H1 (cell line): ENCODE measurements around the gene ADM5. TPM values are rescaled to one million over a fixed set of nuclear protein-coding genes. Genes with fewer than 3 reads are reported as not detected.
A peak's percentile ranks its signal among the peaks of the same experiment; 100 is the strongest.

Experiments
- CTCF ChIA-PET: fragments of 300-600 bp; sonication (Branson Sonifier 250); formaldehyde crosslinking; loops from one replicate; lab custom pipeline; 2021; ENCODE audit not compliant: partially characterized antibody; lab: Charles Lee
- POLR2A ChIA-PET: fragments of 300-600 bp; sonication (Branson Sonifier 250); formaldehyde crosslinking; loops from one replicate; lab custom pipeline; 2021; ENCODE audit warnings: inconsistent platforms; ENCODE audit not compliant: partially characterized antibody; lab: Charles Lee
- DNase-seq, 2 experiments: peaks; one replicate each; pipeline versions ENCODE4 v3.0.0 to v3.0.0-alpha.2; 2010 to 2022; ENCODE audit warnings: low spot score in 2 of 2, low read depth in 1 of 2, mixed read lengths in 1 of 2
- FAIRE-seq: peaks from 2 replicates; lab custom pipeline; 2011; peaks lifted over from hg19 to GRCh38; lab: Jason Lieb, UNC
- H2AFZ ChIP-seq: 2 replicates; pipeline ENCODE4 v1.8.1; 2012; ENCODE audit warnings: low read length, inconsistent platforms
- H2AK5ac ChIP-seq: 2 replicates; pipeline ENCODE4 v1.6.1; 2013; ENCODE audit warnings: low read depth, low read length
- H2BK120ac ChIP-seq: replicated peaks from 2 replicates; pipeline ENCODE3; 2013; ENCODE audit warnings: low read depth, low read length, inconsistent platforms
- H2BK12ac ChIP-seq: 2 replicates; pipeline ENCODE4 v1.6.1; 2013; ENCODE audit warnings: low read depth, low read length
- H2BK15ac ChIP-seq: 2 replicates; pipeline ENCODE4 v1.6.1; 2013; ENCODE audit warnings: low read length
- H2BK20ac ChIP-seq: 2 replicates; pipeline ENCODE4 v1.6.1; 2013; ENCODE audit warnings: low read length
- H2BK5ac ChIP-seq: 2 replicates; pipeline ENCODE4 v1.6.1; 2013; ENCODE audit warnings: low read depth, low read length
- H3K14ac ChIP-seq: 2 replicates; pipeline ENCODE4 v1.6.1; 2013; ENCODE audit warnings: inconsistent platforms; ENCODE audit not compliant: insufficient read length
- H3K18ac ChIP-seq: 2 replicates; pipeline ENCODE4 v1.6.1; 2013; ENCODE audit warnings: low read length; ENCODE audit errors: extremely low read depth
- H3K23ac ChIP-seq: 2 replicates; pipeline ENCODE4 v1.6.1; 2013; ENCODE audit warnings: inconsistent platforms; ENCODE audit not compliant: insufficient read length
- H3K23me2 ChIP-seq: 2 replicates; pipeline ENCODE4 v1.6.1; 2013; ENCODE audit warnings: low read depth, low read length
- H3K27ac ChIP-seq: 2 replicates; pipeline ENCODE4 v1.6.1; 2011; ENCODE audit warnings: low read depth, low read length, inconsistent platforms
- H3K27me3 ChIP-seq, 4 experiments: replicated peaks in 1 of 4; 1 replicate in 1 of 4; 2 replicates in 3 of 4; pipeline versions ENCODE4 v1.6.1 to v1.8.1; 2011 to 2013; ENCODE audit warnings: low read length in 3 of 4, mild to moderate bottlenecking in 3 of 4, inconsistent platforms in 2 of 4, mixed read lengths in 2 of 4, moderate library complexity in 1 of 4; ENCODE audit not compliant: control insufficient read depth in 3 of 4, insufficient read depth in 3 of 4; ENCODE audit errors: extremely low read depth in 1 of 4
- H3K36me3 ChIP-seq, 4 experiments: 2 replicates each; pipeline versions ENCODE4 v1.6.1 to v1.8.1; 2011 to 2013; ENCODE audit warnings: mild to moderate bottlenecking in 4 of 4, low read length in 3 of 4, moderate library complexity in 2 of 4, control low read depth in 1 of 4, inconsistent platforms in 1 of 4; ENCODE audit not compliant: insufficient read depth in 4 of 4, control insufficient read depth in 2 of 4
- H3K4ac ChIP-seq: replicated peaks from 2 replicates; pipeline ENCODE3; 2013; ENCODE audit warnings: low read length, low read depth, mixed read lengths, inconsistent platforms; ENCODE audit not compliant: insufficient read length
- H3K4me1 ChIP-seq, 4 experiments: replicated peaks in 1 of 4; 1 replicate in 1 of 4; 2 replicates in 3 of 4; pipeline versions ENCODE4 v1.6.1 to v1.8.1; 2011 to 2013; ENCODE audit warnings: low read length in 3 of 4, inconsistent platforms in 2 of 4, mixed read lengths in 1 of 4; ENCODE audit not compliant: insufficient read depth in 4 of 4, control insufficient read depth in 3 of 4
- H3K4me2 ChIP-seq, 2 experiments: 2 replicates each; pipeline versions ENCODE4 v1.6.1 to v1.8.1; 2011 to 2013; ENCODE audit warnings: low read depth in 2 of 2, low read length in 2 of 2, control low read depth in 1 of 2, inconsistent platforms in 1 of 2, mild to moderate bottlenecking in 1 of 2; ENCODE audit not compliant: insufficient read depth in 1 of 2
- H3K4me3 ChIP-seq, 4 experiments: fragments of 200-600, 300-600 bp in 1 of 4; sonication (generic), shearing (Covaris generic), sonication (Bioruptor Twin) in 1 of 4; 2 replicates each; pipeline versions ENCODE4 v1.5.1 to v1.8.1; 2011 to 2016; ENCODE audit warnings: low read length in 4 of 4, low read depth in 3 of 4, control low read depth in 2 of 4, inconsistent platforms in 2 of 4, mild to moderate bottlenecking in 2 of 4, mixed read lengths in 1 of 4, moderate library complexity in 1 of 4; ENCODE audit not compliant: insufficient read depth in 2 of 4; ENCODE audit errors: extremely low read depth in 1 of 4
- H3K56ac ChIP-seq: replicated peaks from 2 replicates; pipeline ENCODE3; 2013; ENCODE audit warnings: low read depth, mild to moderate bottlenecking, mixed read lengths, low read length, inconsistent platforms; ENCODE audit not compliant: insufficient read length
- H3K79me1 ChIP-seq: 2 replicates; pipeline ENCODE4 v1.6.1; 2013; ENCODE audit warnings: low read depth, low read length, control low read depth
- H3K79me2 ChIP-seq, 2 experiments: 2 replicates each; pipeline versions ENCODE4 v1.6.1 to v1.8.1; 2012 to 2013; ENCODE audit warnings: low read length in 2 of 2, mild to moderate bottlenecking in 2 of 2, inconsistent platforms in 1 of 2; ENCODE audit not compliant: insufficient read depth in 2 of 2, control insufficient read depth in 1 of 2
- H3K9ac ChIP-seq, 4 experiments: replicated peaks in 1 of 4; 1 replicate in 1 of 4; 2 replicates in 3 of 4; pipeline versions ENCODE4 v1.6.1 to v1.8.1; 2011 to 2013; ENCODE audit warnings: low read depth in 3 of 4, low read length in 3 of 4, control low read depth in 2 of 4, mild to moderate bottlenecking in 2 of 4, moderate library complexity in 2 of 4, inconsistent platforms in 1 of 4; ENCODE audit errors: extremely low read depth in 1 of 4
- H3K9me3 ChIP-seq, 2 experiments: 2 replicates each; pipeline versions ENCODE4 v1.6.1 to v1.8.1; 2012 to 2013; ENCODE audit warnings: mild to moderate bottlenecking in 2 of 2, moderate library complexity in 2 of 2, control low read depth in 1 of 2, inconsistent platforms in 1 of 2, low read depth in 1 of 2, low read length in 1 of 2, mixed read lengths in 1 of 2; ENCODE audit not compliant: insufficient read depth in 2 of 2
- H4K20me1 ChIP-seq, 2 experiments: replicated peaks in 1 of 2; 2 replicates each; pipeline versions ENCODE3 to v1.8.1; 2011 to 2013; ENCODE audit warnings: inconsistent platforms in 2 of 2, low read length in 2 of 2, mild to moderate bottlenecking in 1 of 2; ENCODE audit not compliant: insufficient read depth in 2 of 2, control insufficient read depth in 1 of 2
- H4K5ac ChIP-seq: 2 replicates; pipeline ENCODE4 v1.6.1; 2013; ENCODE audit warnings: low read length, low read depth, mixed read lengths, inconsistent platforms; ENCODE audit not compliant: insufficient read length
- H4K8ac ChIP-seq: 2 replicates; pipeline ENCODE4 v1.8.0; 2013; ENCODE audit warnings: mild to moderate bottlenecking, moderate library complexity, low read length, inconsistent platforms; ENCODE audit not compliant: insufficient read depth; ENCODE audit errors: extremely low read depth
- H4K91ac ChIP-seq: replicated peaks from 2 replicates; pipeline ENCODE3; 2013; ENCODE audit warnings: low read length, mixed read lengths, inconsistent platforms; ENCODE audit not compliant: insufficient read length
- WGBS, 2 experiments: shearing (Covaris generic) in 1 of 2; methylation state at CpG; one replicate each; pipeline versions ENCODE4 v1.1.6 to v1.1.7; 2013 to 2015; ENCODE audit warnings: low lambda C conversion rate in 2 of 2, mixed read lengths in 2 of 2, inconsistent platforms in 1 of 2, low coverage in 1 of 2, missing lambda C conversion rate in 1 of 2; ENCODE audit not compliant: insufficient replicate concordance in 2 of 2, insufficient coverage in 1 of 2, insufficient read length in 1 of 2; ENCODE audit errors: extremely low coverage in 1 of 2, missing lambda C conversion rate in 1 of 2; 5-methylcytosine and 5-hydroxymethylcytosine counted together
- polyA plus RNA-seq, 7 experiments: library from polyadenylated mRNA; depleted of rRNA in 3 of 7; stranded (reverse) in 5 of 7; unstranded in 2 of 7; fragments of >200 nt in 5 of 7; fragments of 200-250 nt in 2 of 7; gene quantifications; 1 replicate in 5 of 7; 2 replicates in 1 of 7; 4 replicates in 1 of 7; pipeline versions ENCODE4 v1.2.1 to v1.2.3, GENCODE V29; 2011 to 2013; ENCODE audit warnings: missing spikeins in 2 of 7, mixed read lengths in 2 of 7
- total RNA-seq: library from RNA; stranded (reverse); fragmentation: NEBNext Ultra II Directional; extraction: Animal tissue kit (Norgen Biotek cat#: 25700); gene quantifications from 2 replicates; pipeline ENCODE4 v1.2.1, GENCODE V29; 2021

ADM5 gene
- total and polyA plus RNA-seq, 2 of the 8 experiments (the other 6 are each of a cell fraction or from before 2014, with no cell fraction given) = 2.5 to 2.6 TPM

- H3K27ac ChIP-seq = no peak overlapping the region
- peaks cover 7% of the 10 kb centered on the region; the same call in 1 of the 2 replicates for H3K79me1 ChIP-seq
- H3K4me3 ChIP-seq = no peak overlapping the region
- DNase-seq (no peak), FAIRE-seq (no peak)
- peak overlapping the region; percentile 4; the same call in 1 of the 2 replicates for H4K8ac ChIP-seq
- no peak overlapping the region for H2BK5ac ChIP-seq
- no peak overlapping the region for H3K23ac ChIP-seq
- peaks cover 13 to 69% (median 40%) of the 10 kb centered on the region in 4 experiments; a peak in 7 of 8 replicates for H3K36me3 ChIP-seq
- no peak overlapping the region for H3K56ac ChIP-seq
- no peaks in the 10 kb centered on the region for H3K9me3 ChIP-seq
- H3K4me1 ChIP-seq = peaks cover 0 to 14% (median 5%) of the 10 kb centered on the region in 4 experiments; a peak in 4 of 7 replicates
- H3K27me3 ChIP-seq = no peaks in the 10 kb centered on the region
- H2AFZ ChIP-seq = no peak overlapping the region
- H4K91ac ChIP-seq = no peak overlapping the region
- no peak overlapping the region for H3K4me2 ChIP-seq
- no peak overlapping the region for H3K14ac ChIP-seq
- H3K4ac ChIP-seq = no peak overlapping the region
- CTCF ChIA-PET = no interaction called here
- H2BK12ac ChIP-seq = no peak overlapping the region
- no peak overlapping the region for H4K5ac ChIP-seq
- H2BK120ac ChIP-seq = no peak overlapping the region
- peaks cover 6 to 17% of the 10 kb centered on the region in 2 experiments for H4K20me1 ChIP-seq
- POLR2A ChIA-PET = interaction anchor here (0.9 to 18.0 kb wide), 3 partner anchors 9 to 60 kb away, joined by 4 to 275 read pairs (median 236); partner anchors contain the start of genes PRMT1, RRAS and SCAF1
- no peak overlapping the region for H3K18ac ChIP-seq
- H3K23me2 ChIP-seq = no peaks in the 10 kb centered on the region
- no peak overlapping the region for H2AK5ac ChIP-seq
- no peak overlapping the region for H2BK15ac ChIP-seq
- no peaks in the 10 kb centered on the region; a peak in 1 of 4 replicates for H3K79me2 ChIP-seq
- H3K9ac ChIP-seq = no peak overlapping the region
- no peak overlapping the region for H2BK20ac ChIP-seq
- WGBS, 2 experiments = 96% methylated on average over 27 of the region's 58 CpGs; no CpG with 5 or more reads in 1 of the 2 experiments
Measured at GRCh38 chr19:49652551-49653465, 36.6 kb upstream of the ADM5 start.
